IPS DF 19.7 (cell line): ENCODE data around the gene PLCL1.

Source experiments
- DNase-seq: peaks from one replicate; pipeline ENCODE4 v3.0.0-alpha.2; 2013; ENCODE audit warnings: low read depth, low spot score

Gene PLCL1

GRCh38 chr2:197954328-197954727 lies 149.9 kb downstream of the PLCL1 start:
- no peak for DNase-seq

- no peak for DNase-seq
These were observed 154.3 kb downstream of the PLCL1 start for GRCh38 chr2:197958592-197959150.

GRCh38 chr2:197959383-197959782 lies 155.0 kb downstream of the PLCL1 start:
- no peak for DNase-seq

GRCh38 chr2:197960786-197961185 lies 156.4 kb downstream of the PLCL1 start:
- DNase-seq = no peak

GRCh38 chr2:197964720-197965119 lies 160.3 kb downstream of the PLCL1 start:
- DNase-seq = no peak

GRCh38 chr2:197965756-197966155 lies 161.4 kb downstream of the PLCL1 start:
- no peak for DNase-seq

GRCh38 chr2:197969391-197969893 lies 165.0 kb downstream of the PLCL1 start:
- no peak for DNase-seq

GRCh38 chr2:197972061-197972460 lies 167.7 kb downstream of the PLCL1 start:
- DNase-seq = no peak

- DNase-seq = no peak
These were observed 168.2 kb downstream of the PLCL1 start for GRCh38 chr2:197972587-197972986.

GRCh38 chr2:197973772-197974171 lies 169.4 kb downstream of the PLCL1 start:
- DNase-seq = no peak

GRCh38 chr2:197975931-197976519 lies 171.6 kb downstream of the PLCL1 start:
- DNase-seq = no peak

GRCh38 chr2:197978971-197979370 lies 174.6 kb downstream of the PLCL1 start:
- DNase-seq = no peak

- no peak for DNase-seq
These were observed 178.2 kb downstream of the PLCL1 start for GRCh38 chr2:197982565-197982964.

GRCh38 chr2:197985029-197985638 lies 180.7 kb downstream of the PLCL1 start:
- no peak for DNase-seq

GRCh38 chr2:197986977-197987376 lies 182.6 kb downstream of the PLCL1 start:
- DNase-seq = no peak

- no peak for DNase-seq
These were observed 186.0 kb downstream of the PLCL1 start for GRCh38 chr2:197990356-197990755.

GRCh38 chr2:197992482-197993133 lies 188.2 kb downstream of the PLCL1 start:
- no peak for DNase-seq

GRCh38 chr2:197993363-197993762 lies 189.0 kb downstream of the PLCL1 start:
- DNase-seq = no peak

GRCh38 chr2:197993830-197994229 lies 189.4 kb downstream of the PLCL1 start:
- no peak for DNase-seq

GRCh38 chr2:197994751-197995150 lies 190.4 kb downstream of the PLCL1 start:
- DNase-seq = no peak

GRCh38 chr2:197996583-197996982 lies 192.2 kb downstream of the PLCL1 start:
- no peak for DNase-seq

GRCh38 chr2:197997083-197997541 lies 192.7 kb downstream of the PLCL1 start:
- DNase-seq = no peak

GRCh38 chr2:197998702-197999101 lies 194.3 kb downstream of the PLCL1 start:
- DNase-seq = no peak
